Cardiac muscle cell (in vitro differentiated cells and primary cell): Measurements from ENCODE around the gene ATP8B3. TPM values are rescaled to one million over a fixed set of nuclear protein-coding genes. Genes with fewer than 3 reads are reported as not detected.
A peak's percentile ranks its signal among the peaks of the same experiment; 100 is the strongest.

Experiments
- DNase-seq, 2 donors: peaks; one replicate each; pipeline versions ENCODE4 v3.0.0 to v3.0.0-alpha.2; 2010 to 2017; ENCODE audit warnings: low read depth in 1 of 2, low spot score in 1 of 2
- H3K27ac ChIP-seq: fragments of 200-600 bp; sonication (generic); 2 replicates; pipeline ENCODE4 v1.5.1; 2016
- H3K27me3 ChIP-seq: fragments of 200-600 bp; sonication (generic); 2 replicates; pipeline ENCODE4 v1.6.0; 2016; ENCODE audit warnings: control low read depth
- H3K36me3 ChIP-seq: fragments of 200-600 bp; sonication (generic); 2 replicates; pipeline ENCODE4 v1.5.1; 2016; ENCODE audit warnings: control low read depth
- H3K4me1 ChIP-seq: fragments of 200-600 bp; sonication (generic); 2 replicates; pipeline ENCODE4 v1.8.1; 2017; ENCODE audit warnings: low read depth, mild to moderate bottlenecking, mixed run types
- H3K4me3 ChIP-seq: fragments of 200-600 bp; sonication (generic); 2 replicates; pipeline ENCODE4 v1.5.1; 2016; ENCODE audit warnings: mild to moderate bottlenecking
- H3K9me3 ChIP-seq: fragments of 200-600 bp; sonication (generic); 2 replicates; pipeline ENCODE4 v1.5.1; 2017; ENCODE audit warnings: low read depth, mild to moderate bottlenecking, control low read depth
- CTCF ChIP-seq: IDR thresholded peaks from 2 replicates; pipeline ENCODE4 v1.5.1; 2012; ENCODE audit warnings: low read depth, mild to moderate bottlenecking, low read length
- polyA plus RNA-seq: library from polyadenylated mRNA; unstranded; fragments of >200 nt; fragmentation: Nextera tagmentation; extraction: Ambion mirVana; gene quantifications from 2 replicates; pipeline ENCODE4 v1.2.1, GENCODE V29; 2016
- total RNA-seq: library from RNA; depleted of rRNA; stranded (reverse); fragments of >200 nt; gene quantifications from 2 replicates; pipeline ENCODE4 v1.2.3, GENCODE V29; 2016

The ATP8B3 gene
- total and polyA plus RNA-seq, 2 experiments from 2014 or later = 3.0 to 8.6 TPM

DNA sequence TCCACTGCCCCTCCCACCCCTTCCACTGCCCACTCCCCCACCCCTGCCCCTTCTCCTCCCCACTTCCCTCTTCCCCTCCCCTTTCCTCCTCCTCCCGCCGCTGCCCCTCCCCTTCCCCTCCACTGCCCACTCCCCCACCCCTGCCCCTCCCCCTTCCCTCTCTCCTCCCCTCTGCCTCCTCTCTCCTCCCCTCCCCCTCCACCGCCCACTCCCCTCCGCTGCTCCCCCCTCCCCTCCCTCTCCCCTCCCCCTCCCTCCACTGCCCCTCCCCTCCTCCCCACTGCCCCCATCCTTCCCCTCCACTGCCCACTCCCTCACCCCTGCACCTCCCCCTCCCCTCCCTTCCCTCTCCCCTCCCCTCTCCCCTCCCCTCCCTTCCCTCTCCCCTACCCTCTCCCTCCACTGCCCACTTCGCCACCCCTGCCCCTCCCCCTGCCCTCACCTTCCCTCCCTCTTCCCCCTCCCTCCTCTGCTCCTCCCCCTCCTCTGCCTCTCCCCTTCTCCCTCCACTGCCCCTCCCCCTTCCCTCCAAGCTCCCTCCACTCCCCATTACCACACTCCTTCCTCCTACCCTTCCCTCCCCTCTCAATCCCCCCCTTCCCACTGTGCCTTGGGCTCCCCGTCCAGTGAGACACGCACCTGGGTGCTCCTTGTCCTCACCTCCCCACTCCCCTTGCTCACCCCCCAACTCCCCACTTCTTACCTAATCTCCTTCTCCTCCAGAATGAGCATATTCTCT is 21.9 kb downstream of the ATP8B3 start:
- Histone ChIP-seq H3K4me1 (no peaks in the 10 kb centered on the region), H3K27me3 (peaks cover 20% of the 10 kb centered on the region), H3K4me3 (no peak overlapping the region), H3K27ac (no peak overlapping the region), H3K9me3 (no peaks in the 10 kb centered on the region), H3K36me3 (no peaks in the 10 kb centered on the region)
- TF ChIP-seq CTCF = no peak
- no peak for DNase-seq

DNA sequence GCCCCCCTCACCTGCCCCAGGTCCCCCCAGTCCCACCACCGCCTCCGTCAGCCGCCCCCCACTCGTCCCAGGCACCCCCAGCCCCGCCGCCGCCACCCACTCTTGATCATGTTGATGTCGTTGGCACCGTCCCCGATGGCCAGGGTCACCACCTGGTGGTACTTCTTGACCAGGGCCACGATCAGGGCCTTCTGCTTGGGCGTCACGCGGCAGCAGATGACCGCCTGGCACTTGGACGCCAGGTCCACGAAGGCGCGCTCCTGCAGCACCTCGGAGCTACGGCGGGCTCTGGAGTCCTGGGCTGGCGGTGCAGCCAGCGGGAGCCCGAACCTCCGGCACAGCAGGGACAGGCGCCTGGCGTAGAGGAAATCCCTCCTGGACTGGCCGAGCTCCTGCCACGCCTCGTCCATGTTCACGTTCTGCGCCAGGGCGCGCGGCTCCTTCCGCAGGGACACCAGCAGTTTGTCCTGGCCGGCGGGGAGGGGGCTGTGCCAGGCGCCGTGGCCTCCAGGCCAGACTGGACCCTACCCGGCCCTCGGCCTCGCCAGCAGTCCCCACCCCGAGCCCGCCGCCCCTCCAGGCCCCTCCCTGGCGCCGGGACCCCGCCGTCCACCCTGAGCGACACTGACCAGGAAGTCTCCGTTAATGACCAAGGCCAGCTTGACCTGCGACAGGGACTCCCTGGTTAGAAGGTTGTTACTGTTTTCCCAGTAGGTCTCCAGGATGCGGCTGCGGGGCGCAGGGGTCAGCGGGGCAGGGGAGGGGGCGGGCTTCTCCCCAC is 22.6 kb downstream of the ATP8B3 start:
- peak in 1 of 2 donors; percentile 33 for DNase-seq
- Histone ChIP-seq H3K27me3 (peaks cover 20% of the 10 kb centered on the region), H3K4me3 (peak overlapping the region; percentile 13), H3K27ac (no peak overlapping the region), H3K36me3 (no peaks in the 10 kb centered on the region), H3K4me1 (no peaks in the 10 kb centered on the region), H3K9me3 (no peaks in the 10 kb centered on the region)
- no peak for TF ChIP-seq CTCF

DNA sequence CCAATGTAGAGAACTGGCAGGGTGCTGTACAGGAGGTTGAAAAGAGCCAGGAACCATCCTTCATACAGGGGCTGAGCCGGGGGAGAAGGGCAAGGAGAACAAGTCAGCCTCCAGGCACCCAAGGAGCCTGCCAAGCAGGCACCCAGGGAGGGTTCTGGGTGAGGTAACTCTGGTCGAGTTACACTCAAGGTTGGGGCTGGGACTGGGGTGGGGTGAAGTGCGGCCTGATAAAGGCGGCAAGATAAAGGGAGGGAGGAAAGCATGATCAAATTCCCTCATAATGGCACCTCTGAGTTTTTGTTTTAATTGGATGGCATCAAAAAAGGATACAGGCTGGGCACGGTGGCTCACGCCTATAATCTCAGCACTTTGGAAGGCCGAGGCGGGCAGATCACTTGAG is 25.0 kb downstream of the ATP8B3 start:
- H3K4me3 ChIP-seq = no peak overlapping the region
- H3K4me1 ChIP-seq = no peaks in the 10 kb centered on the region
- no peaks in the 10 kb centered on the region for H3K36me3 ChIP-seq
- no peak overlapping the region for H3K27ac ChIP-seq
- H3K27me3 ChIP-seq = peaks cover 30% of the 10 kb centered on the region
- DNase-seq = no peak
- TF ChIP-seq CTCF = no peak
- H3K9me3 ChIP-seq = no peaks in the 10 kb centered on the region

GRCh38 chr19:1786668-1787067 is 25.4 kb downstream of the ATP8B3 start:
- Histone ChIP-seq H3K4me1 (no peaks in the 10 kb centered on the region), H3K9me3 (no peaks in the 10 kb centered on the region), H3K27ac (no peak overlapping the region), H3K36me3 (no peaks in the 10 kb centered on the region), H3K27me3 (peaks cover 34% of the 10 kb centered on the region), H3K4me3 (no peak overlapping the region)
- no peak for TF ChIP-seq CTCF
- no peak for DNase-seq

- Histone ChIP-seq H3K4me3 (no peak overlapping the region), H3K4me1 (no peaks in the 10 kb centered on the region), H3K36me3 (no peaks in the 10 kb centered on the region), H3K9me3 (no peaks in the 10 kb centered on the region), H3K27me3 (peaks cover 37% of the 10 kb centered on the region), H3K27ac (no peak overlapping the region)
- no peak for DNase-seq
- no peak for TF ChIP-seq CTCF
These were observed 26.8 kb downstream of the ATP8B3 start for GRCh38 chr19:1785310-1785709.
